Mesodermal cell (in vitro differentiated cells): ENCODE data around the gene NFIC.
"Not testable (repeated sequence)": the region's sequence is repeated elsewhere in the genome, so short reads cannot be mapped to it uniquely, and the experiment has no call there.

Experiments used
- H3K27ac ChIP-seq: 2 replicates; pipeline ENCODE4 v1.7.0; 2013; ENCODE audit warnings: mild to moderate bottlenecking, low read depth, low read length, moderate library complexity; ENCODE audit not compliant: severe bottlenecking
- H3K36me3 ChIP-seq: 2 replicates; pipeline ENCODE4 v1.7.1; 2013; ENCODE audit warnings: mild to moderate bottlenecking, low read length, moderate library complexity; ENCODE audit not compliant: control insufficient read depth, insufficient read depth
- H3K4me1 ChIP-seq: one replicate; pipeline ENCODE4 v1.7.1; 2013; ENCODE audit warnings: mild to moderate bottlenecking, low read length; ENCODE audit not compliant: insufficient read depth, control insufficient read depth, poor library complexity, severe bottlenecking
- H3K4me3 ChIP-seq: 2 replicates; pipeline ENCODE4 v1.7.0; 2013; ENCODE audit warnings: low read length, control low read depth, mild to moderate bottlenecking; ENCODE audit not compliant: insufficient read depth, poor library complexity, severe bottlenecking; ENCODE audit errors: extremely low read depth
- H3K9me3 ChIP-seq: 2 replicates; pipeline ENCODE4 v1.7.1; 2013; ENCODE audit warnings: mild to moderate bottlenecking, low read length, moderate library complexity; ENCODE audit not compliant: control insufficient read depth
- WGBS, 2 experiments: methylation state at CpG; one replicate each; pipeline ENCODE4 v1.1.5; 2013; ENCODE audit warnings: missing lambda C conversion rate in 2 of 2; ENCODE audit not compliant: insufficient coverage in 2 of 2; 5-methylcytosine and 5-hydroxymethylcytosine counted together

NFIC gene

DNA sequence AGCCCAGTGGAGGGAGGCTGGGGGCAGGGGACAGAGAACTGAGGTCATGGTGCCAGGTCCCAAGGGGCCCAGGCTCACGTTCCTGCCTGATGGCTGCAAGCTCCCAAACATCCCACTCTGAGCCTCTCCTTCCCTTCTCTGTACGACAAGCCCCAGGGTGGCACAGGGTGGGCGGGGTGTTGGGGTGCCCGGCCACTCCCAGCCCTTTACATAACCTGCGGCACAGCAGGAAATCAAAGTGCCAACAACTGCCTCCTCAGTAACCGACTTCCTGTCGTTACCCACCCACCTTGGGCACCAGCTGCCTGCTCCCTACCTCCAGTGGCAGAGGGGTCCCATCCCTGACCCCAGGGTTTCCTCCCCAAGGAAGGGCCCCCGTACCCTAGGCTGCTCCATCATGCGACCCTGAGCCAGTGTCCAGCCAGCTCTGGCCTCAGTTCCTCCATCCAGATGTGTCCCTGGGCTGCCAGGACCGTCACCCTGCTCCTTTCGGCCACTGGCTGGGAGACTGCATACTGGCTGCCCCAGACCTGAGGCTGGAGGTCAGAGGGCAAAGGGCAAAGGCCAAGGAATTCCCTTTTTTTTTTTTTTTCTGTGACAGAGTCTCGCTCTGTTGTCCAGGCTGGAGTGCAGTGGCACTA lies 27.7 kb upstream of the NFIC start:
- Histone ChIP-seq H3K9me3 (no peaks in the 10 kb centered on the region), H3K4me3 (no peak overlapping the region), H3K27ac (no peak overlapping the region), H3K4me1 (no peaks in the 10 kb centered on the region), H3K36me3 (no peaks in the 10 kb centered on the region)
- WGBS, 2 experiments = 72 to 84% methylated on average over 11 to 12 of the region's 12 CpGs

DNA sequence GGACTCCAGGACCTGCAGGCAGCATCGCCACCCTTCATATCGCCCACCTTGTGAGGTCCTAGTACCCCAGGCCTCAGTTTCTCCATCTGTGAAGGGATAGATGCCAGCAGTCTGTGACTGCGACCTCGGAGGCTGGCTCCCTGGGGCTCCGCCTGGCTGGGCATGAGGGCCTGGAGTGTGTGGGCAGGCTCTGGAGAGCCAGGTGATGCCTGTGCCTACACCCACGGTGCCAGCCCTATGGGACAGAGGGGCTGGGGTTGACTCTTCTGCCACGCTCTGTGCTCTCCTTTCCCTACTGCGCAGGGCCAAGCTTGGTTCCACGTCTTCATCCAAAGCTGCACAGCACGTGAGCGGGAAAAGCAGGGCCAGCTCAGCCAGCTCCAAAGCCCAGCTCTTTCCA lies 26.0 kb upstream of the NFIC start:
- Histone ChIP-seq H3K27ac (no peak overlapping the region), H3K4me3 (no peak overlapping the region), H3K4me1 (no peaks in the 10 kb centered on the region), H3K36me3 (no peaks in the 10 kb centered on the region), H3K9me3 (no peaks in the 10 kb centered on the region)
- 88 to 91% methylated on average over 10 to 11 of the region's 11 CpGs for WGBS, 2 experiments

DNA sequence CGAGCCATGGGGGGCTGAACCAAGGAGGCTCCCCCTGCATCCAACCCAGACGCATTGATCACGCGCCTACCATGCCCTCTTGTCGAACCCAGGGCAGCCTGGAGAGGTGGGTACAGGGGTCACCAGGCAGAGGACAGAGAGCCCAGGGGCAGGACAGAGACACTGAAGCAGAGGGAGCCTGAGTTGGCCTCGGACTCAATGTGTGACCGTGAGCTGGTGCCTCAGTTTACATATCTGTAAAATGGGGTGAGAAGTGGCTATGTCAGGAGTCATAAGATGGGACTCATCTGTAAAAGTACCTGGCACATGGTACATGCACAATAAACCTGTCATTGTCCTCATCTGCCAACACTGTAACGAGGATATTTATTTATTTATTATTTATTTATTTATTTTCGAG lies 24.1 kb upstream of the NFIC start:
- H3K27ac ChIP-seq = no peak overlapping the region
- no peaks in the 10 kb centered on the region for H3K9me3 ChIP-seq
- H3K4me1 ChIP-seq = no peaks in the 10 kb centered on the region
- no peaks in the 10 kb centered on the region for H3K36me3 ChIP-seq
- WGBS, 2 experiments = 65 to 78% methylated on average over 4 to 7 of the region's 9 CpGs
- H3K4me3 ChIP-seq = no peak overlapping the region

DNA sequence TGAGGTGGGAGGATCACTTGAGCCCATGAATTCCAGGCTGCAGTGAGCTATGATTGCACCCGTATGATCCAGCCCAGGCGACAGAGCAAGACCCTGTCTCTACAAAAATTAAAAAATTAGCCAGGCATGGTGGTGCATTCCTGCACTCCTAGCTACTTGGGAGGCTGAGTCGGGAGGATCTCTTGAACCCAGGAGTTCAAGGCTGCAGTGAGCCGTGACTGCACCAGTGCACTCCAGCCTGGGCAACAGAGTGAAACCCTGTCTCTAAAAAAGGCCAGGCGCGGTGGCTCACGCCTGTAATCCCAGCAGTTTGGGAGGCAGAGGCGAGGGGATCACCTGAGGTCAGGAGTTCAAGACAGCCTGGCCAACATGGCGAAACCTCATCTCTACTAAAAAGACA lies 23.4 kb upstream of the NFIC start:
- H3K9me3 ChIP-seq, H3K27ac ChIP-seq, H3K4me3 ChIP-seq, H3K4me1 ChIP-seq, H3K36me3 ChIP-seq: not testable (repeated sequence)
- WGBS, 2 experiments = 87 to 91% methylated on average over 6 to 9 of the region's 9 CpGs

DNA sequence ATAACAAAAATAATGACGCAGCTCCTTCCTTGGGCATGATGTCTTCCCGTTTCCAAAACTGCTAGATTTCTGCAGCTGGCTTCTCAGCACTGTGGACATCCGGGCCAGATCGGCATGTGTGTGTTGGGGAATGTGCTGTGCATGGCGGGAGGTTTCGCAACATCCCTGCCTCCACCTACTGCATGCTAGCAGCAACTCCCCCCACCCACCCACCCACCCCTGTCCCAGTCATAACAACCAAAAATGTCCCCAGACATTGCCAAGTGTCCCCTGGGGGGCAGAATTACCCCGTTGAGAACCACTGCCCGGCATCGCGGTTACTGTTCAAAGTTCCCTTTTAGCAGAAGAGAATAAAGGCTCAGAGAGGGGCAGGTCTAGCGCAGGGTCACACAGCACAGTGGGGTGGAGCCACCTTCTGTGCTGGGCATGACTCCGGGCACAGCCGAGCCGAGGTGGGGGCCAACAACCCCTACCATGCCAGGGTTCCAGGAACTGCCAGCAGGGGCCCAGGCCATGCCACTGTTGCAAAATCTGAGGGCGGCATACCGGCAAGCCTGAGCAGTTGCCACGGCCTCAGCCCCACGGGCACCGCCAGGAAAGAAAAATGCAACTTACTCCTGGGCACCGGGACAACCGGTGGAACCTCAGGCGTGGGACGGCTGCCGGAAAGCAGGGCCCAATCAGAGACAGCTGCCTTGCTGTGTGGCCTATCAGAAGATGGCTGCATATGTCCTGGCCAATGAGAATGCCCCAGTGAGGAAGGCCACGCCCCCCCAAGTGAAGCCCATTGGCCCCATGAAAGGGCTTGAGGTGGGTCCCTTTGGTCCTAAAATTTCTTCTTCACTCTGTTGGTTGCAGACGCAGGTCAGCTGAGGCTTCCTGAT lies 22.5 kb upstream of the NFIC start:
- Histone ChIP-seq H3K27ac (no peak overlapping the region), H3K4me3 (no peak overlapping the region), H3K36me3 (no peaks in the 10 kb centered on the region), H3K9me3 (no peaks in the 10 kb centered on the region), H3K4me1 (no peaks in the 10 kb centered on the region)
- WGBS, 2 experiments = 69 to 73% methylated on average over 18 to 20 of the region's 26 CpGs

DNA sequence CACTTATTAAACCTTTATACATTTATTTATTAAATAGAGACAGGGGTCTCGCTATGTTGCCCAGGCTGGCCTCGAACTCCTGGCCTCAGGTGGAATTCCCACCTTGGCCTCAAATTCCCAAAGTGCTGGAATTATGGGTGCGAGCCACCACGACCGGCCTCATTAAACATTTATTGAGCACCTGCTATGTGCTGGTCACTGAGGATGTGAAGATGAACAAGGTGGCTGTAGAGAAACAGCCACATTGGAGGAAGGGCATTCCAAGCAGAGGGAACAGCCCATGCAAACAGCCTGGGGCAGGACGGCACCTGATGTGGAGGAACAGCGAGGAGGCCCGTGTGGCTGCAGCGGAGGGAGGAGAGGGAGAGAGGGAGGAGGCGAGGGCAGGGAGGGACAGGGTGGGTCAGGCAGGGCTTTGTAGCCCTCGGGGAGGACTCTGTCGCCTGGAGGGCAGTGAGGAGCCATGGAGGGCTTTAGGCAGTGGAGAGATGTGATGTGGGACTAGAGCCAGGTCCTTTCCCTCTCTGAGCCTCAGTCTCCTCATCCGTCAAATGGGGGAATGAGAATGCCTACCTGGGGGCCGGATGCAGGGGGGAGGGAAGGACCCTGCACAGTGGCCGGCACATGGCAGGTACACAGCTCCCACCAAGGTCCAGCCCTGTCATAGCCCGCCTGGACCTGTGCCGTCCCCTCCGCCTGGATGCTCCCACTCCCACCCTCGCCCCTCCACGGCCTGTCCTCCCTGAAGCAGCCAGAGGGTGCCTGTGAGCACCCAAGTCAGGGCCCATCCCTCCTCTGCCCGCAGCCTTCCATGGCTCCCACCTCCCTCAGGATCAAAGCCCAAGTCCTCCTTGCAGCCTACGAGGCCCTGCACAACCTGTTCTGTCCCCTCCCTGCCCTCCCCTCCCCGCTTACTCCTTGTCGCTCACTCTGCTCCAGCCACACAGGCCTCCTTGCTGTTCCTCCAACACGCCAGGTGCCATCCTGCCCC lies 21.5 kb upstream of the NFIC start:
- H3K4me3 ChIP-seq = no peak overlapping the region
- 77 to 80% methylated on average over 18 to 20 of the region's 25 CpGs for WGBS, 2 experiments
- no peaks in the 10 kb centered on the region for H3K36me3 ChIP-seq
- H3K4me1 ChIP-seq = no peaks in the 10 kb centered on the region
- H3K27ac ChIP-seq = no peak overlapping the region
- H3K9me3 ChIP-seq = no peaks in the 10 kb centered on the region

DNA sequence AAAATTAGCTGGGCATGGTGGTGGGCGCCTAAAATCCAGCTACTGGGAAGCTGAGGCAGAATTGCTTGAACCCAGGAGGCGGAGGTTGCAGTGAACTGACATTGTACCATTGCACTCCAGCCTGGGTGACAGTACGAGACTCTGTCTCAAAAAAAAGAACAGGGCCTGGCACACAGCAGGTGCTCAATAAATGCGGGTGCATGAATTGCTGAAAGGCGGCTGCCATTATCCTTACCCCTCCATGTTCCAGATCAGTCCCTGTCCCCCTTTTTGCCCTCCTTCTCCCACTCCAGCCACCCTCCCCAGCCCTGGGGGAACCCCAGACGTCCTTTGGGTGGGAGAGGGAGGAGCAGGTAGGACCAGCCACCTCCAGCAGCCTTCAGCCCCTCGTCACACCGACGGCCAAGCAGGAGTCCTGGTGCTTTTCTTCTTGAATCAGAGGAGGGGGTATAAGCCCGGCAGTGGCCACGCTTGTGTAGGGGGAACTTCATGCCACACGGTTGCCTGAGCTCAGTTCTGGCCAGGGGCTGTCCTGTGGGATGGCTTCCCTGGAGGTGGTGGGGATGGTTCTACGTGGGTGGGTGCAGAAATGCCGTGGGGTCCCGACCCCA lies 20.4 kb upstream of the NFIC start:
- no peak overlapping the region for H3K27ac ChIP-seq
- H3K4me1 ChIP-seq = no peaks in the 10 kb centered on the region
- H3K9me3 ChIP-seq = no peaks in the 10 kb centered on the region
- 65 to 75% methylated on average over 7 to 10 of the region's 15 CpGs for WGBS, 2 experiments
- H3K36me3 ChIP-seq = no peaks in the 10 kb centered on the region
- H3K4me3 ChIP-seq = no peak overlapping the region

DNA sequence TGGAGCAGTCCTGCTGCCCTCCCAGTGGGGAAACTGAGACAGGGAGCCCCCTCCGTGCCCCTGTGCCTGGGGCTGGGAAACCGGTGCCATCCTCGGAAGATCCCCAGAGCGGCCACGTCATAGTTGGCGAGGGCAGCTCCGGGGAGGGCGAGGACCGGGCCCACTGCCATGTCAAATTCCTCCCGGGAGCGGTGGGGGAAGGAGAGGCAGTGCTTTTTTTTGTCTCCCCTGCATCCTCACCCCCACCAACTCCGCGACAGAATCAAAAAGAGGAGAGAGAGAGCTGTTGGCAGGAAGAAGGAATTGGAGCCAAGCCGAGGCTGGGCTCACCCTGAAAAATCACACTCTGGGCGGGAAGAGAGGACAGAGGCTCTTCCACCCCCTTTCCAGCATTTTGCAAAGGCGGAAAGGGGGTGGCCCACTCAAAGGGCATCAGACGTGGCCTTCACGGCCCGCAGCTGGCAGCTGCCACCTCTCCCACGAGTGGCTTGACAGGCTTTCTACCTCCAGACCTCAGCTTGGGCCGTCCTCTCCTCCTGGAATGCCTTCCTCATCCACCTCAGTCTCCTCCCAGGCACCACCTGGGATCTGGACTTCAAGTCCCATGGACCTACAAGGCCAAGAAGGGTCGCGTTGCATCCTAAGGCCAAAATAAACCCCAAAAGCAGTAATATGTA lies 19.6 kb upstream of the NFIC start:
- Histone ChIP-seq H3K4me1 (no peaks in the 10 kb centered on the region), H3K9me3 (no peaks in the 10 kb centered on the region), H3K4me3 (no peak overlapping the region), H3K27ac (no peak overlapping the region), H3K36me3 (no peaks in the 10 kb centered on the region)
- WGBS, 2 experiments = 69 to 74% methylated on average over 11 to 15 of the region's 23 CpGs

DNA sequence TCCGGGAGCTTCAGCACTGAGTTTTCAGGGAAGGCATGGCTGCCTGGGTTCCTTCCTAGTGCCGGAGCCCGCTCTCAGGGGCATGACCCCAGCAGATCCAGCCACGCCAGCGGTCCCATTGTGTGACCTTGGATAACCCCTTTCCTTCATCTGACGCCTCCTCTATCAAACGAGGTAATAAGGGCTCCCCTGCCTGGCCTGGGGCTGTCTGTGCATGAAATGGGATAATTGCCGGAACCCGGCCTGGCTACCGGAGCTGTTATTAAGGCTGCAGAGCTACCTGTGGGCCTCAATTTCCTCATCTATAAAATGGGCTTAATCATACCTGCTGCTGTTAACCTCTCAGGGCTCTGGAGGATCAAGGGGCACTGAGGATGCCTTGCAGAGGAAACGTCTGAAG lies 18.3 kb upstream of the NFIC start:
- WGBS, 2 experiments = 80 to 86% methylated on average over 10 to 11 of the region's 11 CpGs
- Histone ChIP-seq H3K9me3 (no peaks in the 10 kb centered on the region), H3K36me3 (no peaks in the 10 kb centered on the region), H3K27ac (no peak overlapping the region), H3K4me1 (no peaks in the 10 kb centered on the region), H3K4me3 (no peak overlapping the region)

DNA sequence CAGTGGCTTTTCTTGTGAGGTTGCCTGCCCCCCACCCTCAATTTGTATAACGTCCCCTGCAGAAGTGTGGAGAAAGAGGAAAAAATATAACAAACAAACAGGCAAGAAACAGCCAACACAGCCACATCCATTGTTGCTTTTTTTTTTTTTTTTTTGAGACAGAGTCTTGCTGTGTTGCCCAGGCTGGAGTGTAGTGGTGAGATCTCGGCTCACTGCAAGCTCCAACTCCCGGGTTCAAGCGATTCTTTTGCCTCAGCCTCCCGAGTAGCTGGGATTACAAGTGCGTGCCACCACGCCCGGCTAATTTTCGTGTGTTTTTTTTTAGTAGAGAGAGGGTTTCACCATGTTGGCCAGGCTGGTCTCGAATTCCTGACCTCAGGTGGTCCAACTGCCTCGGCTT lies 17.9 kb upstream of the NFIC start:
- WGBS, 2 experiments = 80 to 92% methylated on average over 8 to 10 of the region's 11 CpGs
- not testable (repeated sequence) for H3K9me3 ChIP-seq, H3K4me3 ChIP-seq, H3K27ac ChIP-seq, H3K36me3 ChIP-seq, H3K4me1 ChIP-seq
